Activated CD8-positive, alpha-beta T cell treated with anti-CD3 and anti-CD28 coated beads for 36 hours (primary cell): Measurements from ENCODE around the gene CFAP54. TPM values are rescaled to one million over a fixed set of nuclear protein-coding genes. Genes with fewer than 3 reads are reported as not detected.

ENCODE experiments used
- ATAC-seq: fragments of 200-7000 bp; cut with Tn5 transposase; one replicate; pipeline ENCODE4 v1.10.0; 2021; ENCODE audit warnings: mild to moderate bottlenecking, moderate library complexity
- CTCF ChIA-PET: fragments of 350-600 bp; sonication (Branson Sonifier 250); formaldehyde crosslinking; loops from one replicate; lab custom pipeline; 2021; ENCODE audit warnings: antibody characterized with exemption; lab: Charles Lee
- POLR2A ChIA-PET: fragments of 350-600 bp; sonication (Branson Sonifier 250); formaldehyde crosslinking; loops from one replicate; lab custom pipeline; 2021; ENCODE audit warnings: antibody characterized with exemption; lab: Charles Lee
- DNase-seq: peaks from one replicate; pipeline ENCODE4 v3.0.0-alpha.2; 2020
- H3K27ac Mint-ChIP-seq: one replicate; pipeline ENCODE4 v1.8.0; 2021; ENCODE audit warnings: mild to moderate bottlenecking, mixed read lengths
- H3K27me3 Mint-ChIP-seq: one replicate; pipeline ENCODE4 v1.8.0; 2021; ENCODE audit warnings: mixed read lengths
- H3K36me3 Mint-ChIP-seq: one replicate; pipeline ENCODE4 v1.8.0; 2021; ENCODE audit warnings: low read depth, mixed read lengths
- H3K4me1 Mint-ChIP-seq: one replicate; pipeline ENCODE4 v1.8.0; 2021; ENCODE audit warnings: low read depth, mixed read lengths
- H3K4me3 Mint-ChIP-seq: one replicate; pipeline ENCODE4 v1.8.0; 2021; ENCODE audit warnings: mild to moderate bottlenecking, moderate library complexity, mixed read lengths
- H3K9me3 Mint-ChIP-seq: one replicate; pipeline ENCODE4 v1.8.0; 2021; ENCODE audit warnings: mixed read lengths
- intact Hi-C: fragments of 100-400 bp; cut with micrococcal nuclease; formaldehyde crosslinking; loops from one replicate; pipeline ENCODE4 v1.10.0; 2022
- total RNA-seq, 2 experiments: library from RNA; stranded (reverse); gene quantifications; one replicate each; pipeline ENCODE4 v1.2.3, GENCODE V29; 2021
- TF ChIP-seq, protein P1 (sequence below): fragments of 200-600 bp; IDR thresholded peaks from one replicate; pipeline ENCODE4 v1.8.0; 2022; ENCODE audit warnings: antibody characterized with exemption, mild to moderate bottlenecking

CFAP54 gene
- total RNA-seq, 2 experiments from 2014 or later, result 0.38 to 0.45 TPM

DNA sequence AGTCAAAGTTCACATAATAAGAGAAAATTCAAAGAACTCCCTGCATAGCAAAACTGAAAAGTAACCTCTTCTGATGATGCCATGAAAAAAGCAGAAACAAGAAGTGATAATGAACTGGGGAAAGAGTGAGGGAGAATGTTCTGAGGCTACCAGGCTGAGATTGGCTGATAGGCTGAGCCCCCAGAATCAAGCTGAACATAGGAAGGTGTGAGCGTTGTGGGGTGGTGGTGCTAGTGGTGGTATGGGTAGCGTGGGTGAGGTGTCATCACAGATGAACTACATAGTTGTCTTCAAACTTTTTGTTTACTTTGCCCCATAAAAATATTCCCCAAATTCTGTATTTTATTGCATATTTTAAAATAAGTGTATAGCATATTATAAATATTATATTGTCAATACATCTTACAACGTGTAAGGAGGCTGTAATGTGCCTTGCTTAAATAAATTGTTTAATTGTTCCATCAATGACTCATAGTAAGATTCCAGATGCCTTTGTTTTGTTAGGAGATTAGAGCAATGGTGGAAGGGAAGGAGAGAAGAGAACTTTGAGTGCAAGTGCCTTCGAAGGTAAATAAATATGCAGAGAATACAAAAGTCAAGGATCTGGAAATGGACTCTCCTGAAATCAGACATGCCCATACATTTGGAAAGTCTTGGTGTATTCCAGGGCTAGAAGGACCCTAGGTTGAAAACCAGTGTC is 15.8 kb upstream of the CFAP54 start:
- ATAC-seq, result peak; percentile 64
- CTCF ChIA-PET, result no interaction called here
- H3K36me3 Mint-ChIP-seq, result no peaks in the 10 kb centered on the region
- H3K4me1 Mint-ChIP-seq, result peaks cover 12% of the 10 kb centered on the region
- TF ChIP-seq, protein P1, sequence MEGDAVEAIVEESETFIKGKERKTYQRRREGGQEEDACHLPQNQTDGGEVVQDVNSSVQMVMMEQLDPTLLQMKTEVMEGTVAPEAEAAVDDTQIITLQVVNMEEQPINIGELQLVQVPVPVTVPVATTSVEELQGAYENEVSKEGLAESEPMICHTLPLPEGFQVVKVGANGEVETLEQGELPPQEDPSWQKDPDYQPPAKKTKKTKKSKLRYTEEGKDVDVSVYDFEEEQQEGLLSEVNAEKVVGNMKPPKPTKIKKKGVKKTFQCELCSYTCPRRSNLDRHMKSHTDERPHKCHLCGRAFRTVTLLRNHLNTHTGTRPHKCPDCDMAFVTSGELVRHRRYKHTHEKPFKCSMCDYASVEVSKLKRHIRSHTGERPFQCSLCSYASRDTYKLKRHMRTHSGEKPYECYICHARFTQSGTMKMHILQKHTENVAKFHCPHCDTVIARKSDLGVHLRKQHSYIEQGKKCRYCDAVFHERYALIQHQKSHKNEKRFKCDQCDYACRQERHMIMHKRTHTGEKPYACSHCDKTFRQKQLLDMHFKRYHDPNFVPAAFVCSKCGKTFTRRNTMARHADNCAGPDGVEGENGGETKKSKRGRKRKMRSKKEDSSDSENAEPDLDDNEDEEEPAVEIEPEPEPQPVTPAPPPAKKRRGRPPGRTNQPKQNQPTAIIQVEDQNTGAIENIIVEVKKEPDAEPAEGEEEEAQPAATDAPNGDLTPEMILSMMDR, result no peak
- POLR2A ChIA-PET, result interaction anchor here (0.5 kb wide), 1 partner anchor 20 kb away, joined by 3 read pairs; no protein-coding TSS in a partner anchor
- peaks cover 6% of the 10 kb centered on the region for H3K9me3 Mint-ChIP-seq
- intact Hi-C loops, result no loop called here
- H3K4me3 Mint-ChIP-seq, result no peak overlapping the region
- DNase-seq, result peak; percentile 62
- H3K27me3 Mint-ChIP-seq, result no peaks in the 10 kb centered on the region
- H3K27ac Mint-ChIP-seq, result no peak overlapping the region

DNA sequence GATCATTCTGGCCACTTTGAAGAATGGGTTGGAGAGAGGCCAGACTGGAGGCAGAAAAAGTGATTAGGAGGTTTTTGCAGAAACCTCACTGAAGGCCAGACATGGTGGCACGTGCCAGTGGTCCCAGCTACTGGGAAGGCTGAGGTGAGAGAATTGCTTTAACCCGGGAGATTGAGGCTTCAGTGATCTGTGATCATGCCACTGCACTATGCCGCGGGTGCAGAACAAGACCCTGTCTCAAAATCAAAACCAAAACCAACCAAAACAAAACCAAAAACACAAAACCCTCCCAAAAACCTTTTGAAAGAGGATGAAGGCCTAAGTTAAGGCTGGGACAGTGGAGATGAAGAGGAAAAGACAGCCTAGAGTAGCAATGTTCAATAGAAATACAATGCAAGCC is 15.2 kb upstream of the CFAP54 start:
- H3K27me3 Mint-ChIP-seq, result no peaks in the 10 kb centered on the region
- H3K9me3 Mint-ChIP-seq, result peaks cover 5% of the 10 kb centered on the region
- TF ChIP-seq, protein P1, result no peak
- peak overlapping the region; percentile 46 for H3K27ac Mint-ChIP-seq
- no peak for ATAC-seq
- H3K36me3 Mint-ChIP-seq, result no peaks in the 10 kb centered on the region
- DNase-seq, result no peak
- ChIA-PET POLR2A (no interaction called here), CTCF (no interaction called here)
- intact Hi-C loops, result no loop called here
- H3K4me1 Mint-ChIP-seq, result peaks cover 12% of the 10 kb centered on the region
- H3K4me3 Mint-ChIP-seq, result no peak overlapping the region

DNA sequence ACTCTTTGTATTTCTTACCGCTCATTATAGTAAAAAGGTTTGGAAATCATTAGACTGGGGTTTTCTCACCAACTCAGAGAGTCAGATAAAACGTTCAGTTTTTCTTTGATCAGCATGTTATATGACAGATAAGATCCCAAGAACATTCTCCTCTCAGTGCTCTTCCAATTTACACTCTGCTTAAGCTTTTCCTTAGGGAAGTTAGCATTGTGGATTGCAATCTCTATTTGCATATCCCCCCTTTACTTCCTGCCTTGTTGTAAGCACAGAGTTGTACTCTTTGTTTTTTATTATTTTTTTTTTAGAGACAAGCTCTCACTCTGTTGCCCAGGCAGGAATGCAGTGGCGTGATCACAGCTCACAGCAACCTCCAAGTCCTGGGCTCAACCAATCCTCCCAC is 11.4 kb upstream of the CFAP54 start:
- CTCF ChIA-PET, result no interaction called here
- no peak overlapping the region for H3K4me3 Mint-ChIP-seq
- H3K4me1 Mint-ChIP-seq, result peaks cover 12% of the 10 kb centered on the region
- DNase-seq (no peak), ATAC-seq (no peak)
- H3K36me3 Mint-ChIP-seq, result no peaks in the 10 kb centered on the region
- intact Hi-C loops, result no loop called here
- TF ChIP-seq, protein P1, result no peak
- H3K9me3 Mint-ChIP-seq, result no peaks in the 10 kb centered on the region
- POLR2A ChIA-PET, result no interaction called here
- H3K27me3 Mint-ChIP-seq, result no peaks in the 10 kb centered on the region
- no peak overlapping the region for H3K27ac Mint-ChIP-seq

DNA sequence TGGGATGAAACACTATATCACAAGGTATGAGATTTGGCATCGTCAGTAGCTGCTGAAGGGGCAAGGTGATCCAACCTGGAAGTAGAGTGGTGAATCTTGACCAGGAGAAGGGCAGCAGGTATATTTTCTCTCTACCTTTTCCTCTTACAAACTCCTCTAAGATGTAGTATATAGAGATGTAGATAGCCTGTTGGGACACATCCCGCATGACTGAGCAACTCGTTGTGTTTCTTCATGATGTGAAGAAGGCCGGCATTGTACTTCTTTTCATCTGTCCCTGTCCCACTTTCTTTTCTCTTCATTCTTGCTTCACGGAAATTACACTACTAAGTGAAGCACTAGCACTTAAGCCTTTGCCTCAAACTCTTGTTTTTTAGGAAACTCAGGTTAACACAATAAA is 7.3 kb upstream of the CFAP54 start:
- CTCF ChIA-PET, result no interaction called here
- ATAC-seq (no peak), DNase-seq (no peak)
- H3K9me3 Mint-ChIP-seq, result no peaks in the 10 kb centered on the region
- intact Hi-C loops, result no loop called here
- TF ChIP-seq, protein P1, result no peak
- H3K27ac Mint-ChIP-seq, result no peak overlapping the region
- H3K36me3 Mint-ChIP-seq, result no peaks in the 10 kb centered on the region
- H3K4me1 Mint-ChIP-seq, result peaks cover 17% of the 10 kb centered on the region
- POLR2A ChIA-PET, result no interaction called here
- no peak overlapping the region for H3K4me3 Mint-ChIP-seq
- H3K27me3 Mint-ChIP-seq, result no peaks in the 10 kb centered on the region

DNA sequence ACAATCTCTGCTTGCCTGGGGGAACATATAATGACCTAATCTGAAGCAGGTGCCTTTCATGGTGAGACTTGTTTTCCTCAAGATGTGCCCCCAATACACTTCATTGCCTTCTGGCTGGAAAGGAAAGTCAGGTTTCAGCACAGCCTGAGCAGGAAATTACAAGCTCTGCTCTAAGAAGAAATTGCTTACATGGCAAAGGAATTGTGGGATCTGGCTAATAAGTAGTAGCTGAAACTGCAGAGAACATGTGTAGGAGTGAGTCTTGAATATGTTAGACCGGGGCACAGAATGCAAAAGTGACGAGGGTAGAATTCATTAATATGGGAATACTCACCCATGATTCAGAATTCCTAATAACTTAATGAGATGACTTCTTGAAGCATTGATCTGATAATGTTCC is 6.3 kb upstream of the CFAP54 start:
- ChIA-PET POLR2A (no interaction called here), CTCF (no interaction called here)
- DNase-seq (no peak), ATAC-seq (no peak)
- no peaks in the 10 kb centered on the region for H3K27me3 Mint-ChIP-seq
- H3K27ac Mint-ChIP-seq, result no peak overlapping the region
- intact Hi-C loops, result no loop called here
- H3K4me3 Mint-ChIP-seq, result no peak overlapping the region
- TF ChIP-seq, protein P1, result no peak
- H3K36me3 Mint-ChIP-seq, result no peaks in the 10 kb centered on the region
- peaks cover 21% of the 10 kb centered on the region for H3K4me1 Mint-ChIP-seq
- H3K9me3 Mint-ChIP-seq, result no peaks in the 10 kb centered on the region
